ENCODE data around the gene ROBO1. TPM values are rescaled to one million over a fixed set of nuclear protein-coding genes. Genes with fewer than 3 reads are reported as not detected.

Gene ROBO1
- total and polyA plus RNA-seq, 2 of the 13 experiments (the other 11 are each of a cell fraction or from before 2014, with no cell fraction given) = 52.2 to 71.0 TPM

DNA sequence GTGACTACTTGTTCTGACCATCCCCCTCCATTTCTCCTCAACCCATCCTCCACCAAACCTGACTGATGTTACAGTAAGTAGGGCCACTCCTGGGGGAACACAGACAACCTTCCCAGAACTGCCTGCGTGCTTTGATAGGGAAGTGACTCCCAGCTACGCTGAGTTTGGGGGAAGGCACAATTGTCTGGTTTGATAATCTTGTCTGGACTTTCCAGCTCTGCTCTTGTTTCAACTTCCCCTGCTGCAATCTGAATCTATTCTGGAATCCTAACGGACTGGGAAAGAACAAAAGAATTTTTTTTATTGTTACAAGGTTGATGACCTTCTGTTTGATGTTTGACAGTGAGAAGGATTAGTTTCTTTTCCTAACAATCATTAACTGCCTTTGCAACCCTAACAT, 895.6 kb downstream of the ROBO1 start (continued):
- TF ChIP-seq ZNF841 (CRISPR knock-in tag; IDR thresholded peaks at IDR 0.05; ENCODE audit: borderline replicate concordance) = no peak
- no peak for TF ChIP-seq SYNCRIP (IDR thresholded peaks at IDR 0.05; ENCODE audit: insufficient read depth, low read depth, low read length)
- TF ChIP-seq KLF6 (CRISPR knock-in tag; IDR thresholded peaks at IDR 0.05) = 0 out of 2 replicates have a peak, but pooled peaks have one; percentile 33
- TF ChIP-seq, protein P1, sequence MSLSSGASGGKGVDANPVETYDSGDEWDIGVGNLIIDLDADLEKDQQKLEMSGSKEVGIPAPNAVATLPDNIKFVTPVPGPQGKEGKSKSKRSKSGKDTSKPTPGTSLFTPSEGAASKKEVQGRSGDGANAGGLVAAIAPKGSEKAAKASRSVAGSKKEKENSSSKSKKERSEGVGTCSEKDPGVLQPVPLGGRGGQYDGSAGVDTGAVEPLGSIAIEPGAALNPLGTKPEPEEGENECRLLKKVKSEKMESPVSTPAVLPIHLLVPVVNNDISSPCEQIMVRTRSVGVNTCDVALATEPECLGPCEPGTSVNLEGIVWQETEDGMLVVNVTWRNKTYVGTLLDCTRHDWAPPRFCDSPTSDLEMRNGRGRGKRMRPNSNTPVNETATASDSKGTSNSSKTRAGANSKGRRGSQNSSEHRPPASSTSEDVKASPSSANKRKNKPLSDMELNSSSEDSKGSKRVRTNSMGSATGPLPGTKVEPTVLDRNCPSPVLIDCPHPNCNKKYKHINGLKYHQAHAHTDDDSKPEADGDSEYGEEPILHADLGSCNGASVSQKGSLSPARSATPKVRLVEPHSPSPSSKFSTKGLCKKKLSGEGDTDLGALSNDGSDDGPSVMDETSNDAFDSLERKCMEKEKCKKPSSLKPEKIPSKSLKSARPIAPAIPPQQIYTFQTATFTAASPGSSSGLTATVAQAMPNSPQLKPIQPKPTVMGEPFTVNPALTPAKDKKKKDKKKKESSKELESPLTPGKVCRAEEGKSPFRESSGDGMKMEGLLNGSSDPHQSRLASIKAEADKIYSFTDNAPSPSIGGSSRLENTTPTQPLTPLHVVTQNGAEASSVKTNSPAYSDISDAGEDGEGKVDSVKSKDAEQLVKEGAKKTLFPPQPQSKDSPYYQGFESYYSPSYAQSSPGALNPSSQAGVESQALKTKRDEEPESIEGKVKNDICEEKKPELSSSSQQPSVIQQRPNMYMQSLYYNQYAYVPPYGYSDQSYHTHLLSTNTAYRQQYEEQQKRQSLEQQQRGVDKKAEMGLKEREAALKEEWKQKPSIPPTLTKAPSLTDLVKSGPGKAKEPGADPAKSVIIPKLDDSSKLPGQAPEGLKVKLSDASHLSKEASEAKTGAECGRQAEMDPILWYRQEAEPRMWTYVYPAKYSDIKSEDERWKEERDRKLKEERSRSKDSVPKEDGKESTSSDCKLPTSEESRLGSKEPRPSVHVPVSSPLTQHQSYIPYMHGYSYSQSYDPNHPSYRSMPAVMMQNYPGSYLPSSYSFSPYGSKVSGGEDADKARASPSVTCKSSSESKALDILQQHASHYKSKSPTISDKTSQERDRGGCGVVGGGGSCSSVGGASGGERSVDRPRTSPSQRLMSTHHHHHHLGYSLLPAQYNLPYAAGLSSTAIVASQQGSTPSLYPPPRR (CRISPR knock-in tag; IDR thresholded peaks at IDR 0.05; ENCODE audit: borderline replicate concordance) = no peak; the same call in 1 of the 2 replicates
- TF ChIP-seq, protein P2, sequence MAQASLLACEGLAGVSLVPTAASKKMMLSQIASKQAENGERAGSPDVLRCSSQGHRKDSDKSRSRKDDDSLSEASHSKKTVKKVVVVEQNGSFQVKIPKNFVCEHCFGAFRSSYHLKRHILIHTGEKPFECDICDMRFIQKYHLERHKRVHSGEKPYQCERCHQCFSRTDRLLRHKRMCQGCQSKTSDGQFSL (CRISPR knock-in tag; IDR thresholded peaks at IDR 0.05) = no peak
- peak; percentile 31 to 87; a peak in 2 of 4 replicates for TF ChIP-seq NR2F1 (CRISPR knock-in tag; IDR thresholded peaks at IDR 0.05)
- TF ChIP-seq CBX5 (CRISPR knock-in tag; IDR thresholded peaks at IDR 0.05; ENCODE audit: borderline replicate concordance) = no peak
- no peak for TF ChIP-seq PAX8 (CRISPR knock-in tag; IDR thresholded peaks at IDR 0.05; ENCODE audit: borderline replicate concordance)
- no peak for TF ChIP-seq SP2 (CRISPR knock-in tag; IDR thresholded peaks at IDR 0.05)
- no peak for TF ChIP-seq ZNF24 (IDR thresholded peaks at IDR 0.05)
- TF ChIP-seq ZC3H4 (CRISPR knock-in tag; IDR thresholded peaks at IDR 0.05; ENCODE audit: borderline replicate concordance) = no peak
- no peak for TF ChIP-seq ZNF234 (CRISPR knock-in tag; conservative IDR thresholded peaks at IDR 0.05)
- TF ChIP-seq, protein P3, sequence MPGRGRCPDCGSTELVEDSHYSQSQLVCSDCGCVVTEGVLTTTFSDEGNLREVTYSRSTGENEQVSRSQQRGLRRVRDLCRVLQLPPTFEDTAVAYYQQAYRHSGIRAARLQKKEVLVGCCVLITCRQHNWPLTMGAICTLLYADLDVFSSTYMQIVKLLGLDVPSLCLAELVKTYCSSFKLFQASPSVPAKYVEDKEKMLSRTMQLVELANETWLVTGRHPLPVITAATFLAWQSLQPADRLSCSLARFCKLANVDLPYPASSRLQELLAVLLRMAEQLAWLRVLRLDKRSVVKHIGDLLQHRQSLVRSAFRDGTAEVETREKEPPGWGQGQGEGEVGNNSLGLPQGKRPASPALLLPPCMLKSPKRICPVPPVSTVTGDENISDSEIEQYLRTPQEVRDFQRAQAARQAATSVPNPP (CRISPR knock-in tag; IDR thresholded peaks at IDR 0.05) = no peak
- TF ChIP-seq SIX4 (CRISPR knock-in tag; IDR thresholded peaks at IDR 0.05) = peak; percentile 41; the same call in 1 of the 2 replicates
- no peak for TF ChIP-seq LCORL (IDR thresholded peaks at IDR 0.05)
- no peak for TF ChIP-seq LCORL (CRISPR knock-in tag; IDR thresholded peaks at IDR 0.05)
- no peak for TF ChIP-seq HNRNPH1 (optimal IDR thresholded peaks at IDR 0.05; ENCODE audit: low read depth, low read length)
- TF ChIP-seq ZNF772 (CRISPR knock-in tag; IDR thresholded peaks at IDR 0.05) = no peak
- TF ChIP-seq, protein P4, sequence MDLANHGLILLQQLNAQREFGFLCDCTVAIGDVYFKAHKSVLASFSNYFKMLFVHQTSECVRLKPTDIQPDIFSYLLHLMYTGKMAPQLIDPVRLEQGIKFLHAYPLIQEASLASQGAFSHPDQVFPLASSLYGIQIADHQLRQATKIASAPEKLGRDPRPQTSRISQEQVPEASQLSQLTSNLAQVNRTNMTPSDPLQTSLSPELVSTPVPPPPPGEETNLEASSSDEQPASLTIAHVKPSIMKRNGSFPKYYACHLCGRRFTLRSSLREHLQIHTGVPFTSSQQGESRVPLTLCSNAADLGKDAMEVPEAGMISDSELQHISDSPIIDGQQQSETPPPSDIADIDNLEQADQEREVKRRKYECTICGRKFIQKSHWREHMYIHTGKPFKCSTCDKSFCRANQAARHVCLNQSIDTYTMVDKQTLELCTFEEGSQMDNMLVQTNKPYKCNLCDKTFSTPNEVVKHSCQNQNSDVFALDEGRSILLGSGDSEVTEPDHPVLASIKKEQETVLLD (CRISPR knock-in tag; IDR thresholded peaks at IDR 0.05; ENCODE audit: low read depth) = no peak
- no peak for TF ChIP-seq WIZ (CRISPR knock-in tag; IDR thresholded peaks at IDR 0.05)
- TF ChIP-seq ZNF577 (CRISPR knock-in tag; IDR thresholded peaks at IDR 0.05; ENCODE audit: borderline replicate concordance, low read depth) = no peak
- TF ChIP-seq, protein P5, sequence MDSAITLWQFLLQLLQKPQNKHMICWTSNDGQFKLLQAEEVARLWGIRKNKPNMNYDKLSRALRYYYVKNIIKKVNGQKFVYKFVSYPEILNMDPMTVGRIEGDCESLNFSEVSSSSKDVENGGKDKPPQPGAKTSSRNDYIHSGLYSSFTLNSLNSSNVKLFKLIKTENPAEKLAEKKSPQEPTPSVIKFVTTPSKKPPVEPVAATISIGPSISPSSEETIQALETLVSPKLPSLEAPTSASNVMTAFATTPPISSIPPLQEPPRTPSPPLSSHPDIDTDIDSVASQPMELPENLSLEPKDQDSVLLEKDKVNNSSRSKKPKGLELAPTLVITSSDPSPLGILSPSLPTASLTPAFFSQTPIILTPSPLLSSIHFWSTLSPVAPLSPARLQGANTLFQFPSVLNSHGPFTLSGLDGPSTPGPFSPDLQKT (CRISPR knock-in tag; IDR thresholded peaks at IDR 0.05; ENCODE audit: borderline replicate concordance) = no peak
